EL (cell line): ENCODE measurements around the gene F11.
"Not testable (repeated sequence)": the region's sequence is repeated elsewhere in the genome, so short reads cannot be mapped to it uniquely, and the experiment has no call there.

Experiments used
- DNase-seq: peaks from one replicate; pipeline ENCODE4 v3.0.0-alpha.2; 2016

Gene F11

DNA sequence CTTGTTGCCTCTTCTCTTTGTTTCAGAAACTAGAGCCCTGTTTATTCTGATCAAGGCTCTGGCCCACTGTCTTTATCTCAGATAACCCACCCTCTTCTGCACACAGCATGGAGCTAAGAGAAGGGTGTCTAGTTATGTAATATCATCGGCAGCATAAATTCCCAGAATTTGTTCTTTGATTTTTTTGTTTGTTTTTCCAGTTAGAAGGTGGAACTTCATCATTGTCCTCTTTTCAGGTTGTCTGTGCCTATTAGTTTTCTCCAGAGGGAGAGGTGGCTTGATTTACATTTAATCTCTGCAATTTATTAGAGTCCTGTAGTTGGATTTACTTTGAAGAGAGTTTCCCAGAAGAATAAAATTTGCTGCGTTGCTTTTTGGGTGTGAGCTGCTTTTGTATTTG is 15.2 kb upstream of the F11 start:
- no peak for DNase-seq

DNA sequence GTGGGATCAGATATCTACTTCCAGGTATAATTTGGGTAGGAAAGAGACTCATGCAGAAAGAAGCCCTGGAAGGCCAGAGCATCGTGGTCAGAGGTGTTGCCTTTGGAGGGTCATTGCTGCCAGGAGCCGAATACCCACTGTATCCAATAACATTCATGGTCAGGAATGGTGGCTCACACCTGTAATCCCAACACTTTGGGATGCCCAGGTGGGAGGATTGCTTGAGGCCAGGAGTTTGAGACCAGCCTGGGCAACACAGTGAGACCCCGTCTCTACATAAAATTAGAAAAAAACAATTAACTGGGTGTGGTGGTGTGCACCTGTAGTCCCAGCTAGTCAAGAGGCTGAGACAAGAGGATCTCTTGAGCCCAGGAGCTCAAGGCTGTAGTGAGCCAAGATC is 10.9 kb upstream of the F11 start:
- no peak for DNase-seq

- no peak for DNase-seq
Observed at GRCh38 chr4:186258216-186258811, 7.7 kb upstream of the F11 start.

- DNase-seq = no peak
Observed at GRCh38 chr4:186260117-186260503, 5.9 kb upstream of the F11 start.

- no peak for DNase-seq
Observed at GRCh38 chr4:186260504-186261448, 5.2 kb upstream of the F11 start.

- DNase-seq = no peak
Observed at GRCh38 chr4:186264660-186265059, 1.3 kb upstream of the F11 start.

GRCh38 chr4:186265250-186265649 is 739 bp upstream of the F11 start:
- not testable (repeated sequence) for DNase-seq

GRCh38 chr4:186266729-186267456 is 904 bp downstream of the F11 start:
- no peak for DNase-seq

DNA sequence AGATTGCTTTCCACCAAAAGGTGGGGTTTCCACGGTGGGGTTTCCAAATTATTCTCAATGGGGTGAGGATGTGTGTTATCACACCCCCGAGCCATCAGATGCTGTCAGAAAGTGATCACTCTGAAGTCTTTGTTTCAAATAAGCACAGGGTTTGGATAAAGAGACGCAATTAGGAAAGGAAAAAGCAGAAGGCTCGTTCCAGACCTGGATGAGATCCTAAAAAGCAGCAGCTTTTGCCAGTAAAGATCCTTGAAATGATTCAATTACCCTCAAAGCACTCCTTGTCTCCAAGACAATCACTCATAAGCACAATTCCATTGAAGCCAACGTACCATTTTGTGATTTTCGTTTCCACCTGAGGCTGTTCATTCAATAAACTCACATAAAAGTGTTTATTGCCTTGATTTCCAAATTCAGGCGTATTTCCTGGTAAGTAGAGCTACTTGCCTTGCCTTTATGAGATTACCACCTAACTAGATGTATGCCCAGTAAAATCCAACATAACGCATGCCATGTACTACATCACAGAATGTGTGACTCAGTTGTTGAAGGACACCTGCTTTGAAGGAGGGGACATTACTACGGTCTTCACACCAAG is 5.2 kb downstream of the F11 start:
- DNase-seq = no peak

GRCh38 chr4:186272699-186273391 is 6.9 kb downstream of the F11 start:
- DNase-seq = no peak

- DNase-seq = not testable (repeated sequence)
Observed at GRCh38 chr4:186273392-186273789, 7.4 kb downstream of the F11 start.

DNA sequence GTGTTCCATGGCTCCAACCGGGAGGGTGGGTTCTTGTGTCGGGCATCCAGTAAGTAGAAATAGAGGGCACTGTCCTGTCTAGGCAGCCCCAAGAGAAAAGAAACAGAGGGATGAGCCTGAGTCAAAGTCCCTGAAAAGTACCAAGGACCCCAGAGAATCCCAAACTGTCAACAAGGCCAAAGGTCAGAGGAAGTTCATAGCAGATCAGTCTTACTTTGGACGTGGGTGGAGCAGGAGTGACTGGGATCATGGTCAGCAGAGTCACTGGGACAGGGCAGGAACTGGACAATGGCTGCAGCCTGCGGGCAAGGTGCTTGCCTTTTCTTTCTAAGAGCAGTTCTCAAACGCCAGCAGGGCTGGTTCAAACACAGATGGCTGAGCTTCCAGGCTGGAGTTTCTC is 17.3 kb downstream of the F11 start:
- no peak for DNase-seq

DNA sequence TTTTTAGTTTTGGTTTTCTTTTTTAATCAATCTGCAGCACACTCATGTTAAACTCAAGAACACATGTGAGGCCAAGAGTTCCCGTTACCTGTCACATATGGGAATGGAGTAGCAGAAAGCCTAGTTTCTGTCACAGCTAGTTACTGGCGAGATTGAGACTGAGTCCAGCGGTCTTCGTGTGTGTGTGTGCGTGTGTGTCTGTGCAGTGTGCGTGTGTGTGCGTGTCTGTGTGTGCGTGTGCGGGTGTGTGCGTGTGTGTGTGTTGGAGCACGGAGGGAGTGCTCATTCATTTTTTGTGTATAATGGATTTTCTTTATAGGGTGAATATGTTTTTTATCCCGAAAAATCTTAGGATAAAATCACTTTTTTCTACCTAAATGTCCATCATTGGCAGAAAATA is 19.2 kb downstream of the F11 start:
- DNase-seq = no peak

DNA sequence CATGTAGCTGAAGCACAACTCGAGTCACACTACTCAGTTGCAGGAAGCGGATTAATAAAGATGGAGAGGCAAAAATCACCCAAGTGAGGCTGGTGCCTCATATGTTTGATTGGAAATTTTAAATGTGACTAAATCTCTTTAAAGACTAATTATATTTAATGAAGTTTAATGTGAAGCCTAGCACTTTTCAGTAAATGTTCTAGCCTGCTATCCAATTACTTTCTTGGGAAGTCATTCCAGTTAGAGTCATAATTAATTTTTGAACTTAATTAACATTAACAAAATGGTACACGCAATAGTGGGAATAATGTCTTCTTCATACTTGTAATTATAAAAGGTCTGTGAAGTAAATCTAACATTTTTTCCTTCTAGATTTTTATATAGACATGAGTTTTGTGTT is 20.6 kb downstream of the F11 start:
- no peak for DNase-seq

DNA sequence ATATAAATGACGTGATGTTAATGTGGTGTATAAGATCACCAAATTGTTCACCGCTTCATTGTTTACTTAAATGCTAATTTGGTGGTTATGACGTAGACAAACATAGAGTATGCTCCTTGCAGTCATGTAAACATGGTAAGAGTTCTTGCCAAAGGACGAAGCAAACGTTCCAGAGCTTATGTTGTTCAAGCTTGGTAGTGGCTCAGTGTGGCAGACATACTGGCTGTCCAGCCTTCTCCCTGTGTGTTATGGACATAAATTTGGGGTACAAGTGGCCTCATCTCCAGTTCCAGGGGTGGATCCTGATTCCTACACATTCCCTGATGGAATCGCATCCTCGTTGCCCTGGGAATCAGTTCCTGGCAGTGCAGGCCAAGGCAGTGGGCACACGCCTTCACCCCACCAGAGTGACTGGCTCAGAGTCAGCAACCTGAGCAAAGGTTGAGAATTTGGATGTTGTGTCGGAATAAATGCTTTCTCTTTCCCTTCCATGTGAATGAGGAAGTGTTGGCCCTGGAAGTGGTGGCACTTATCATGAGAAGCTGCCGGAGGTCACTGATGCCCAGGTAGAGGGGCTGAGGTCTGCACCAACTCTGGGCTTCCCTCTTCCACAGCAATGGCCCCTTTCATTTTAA is 25.4 kb downstream of the F11 start:
- DNase-seq = no peak

GRCh38 chr4:186294160-186294559 is 28.2 kb downstream of the F11 start:
- no peak for DNase-seq

GRCh38 chr4:186296481-186296880 is 30.5 kb downstream of the F11 start:
- no peak for DNase-seq

GRCh38 chr4:186297013-186297645 is 31.1 kb downstream of the F11 start:
- peak; percentile 54 for DNase-seq

DNA sequence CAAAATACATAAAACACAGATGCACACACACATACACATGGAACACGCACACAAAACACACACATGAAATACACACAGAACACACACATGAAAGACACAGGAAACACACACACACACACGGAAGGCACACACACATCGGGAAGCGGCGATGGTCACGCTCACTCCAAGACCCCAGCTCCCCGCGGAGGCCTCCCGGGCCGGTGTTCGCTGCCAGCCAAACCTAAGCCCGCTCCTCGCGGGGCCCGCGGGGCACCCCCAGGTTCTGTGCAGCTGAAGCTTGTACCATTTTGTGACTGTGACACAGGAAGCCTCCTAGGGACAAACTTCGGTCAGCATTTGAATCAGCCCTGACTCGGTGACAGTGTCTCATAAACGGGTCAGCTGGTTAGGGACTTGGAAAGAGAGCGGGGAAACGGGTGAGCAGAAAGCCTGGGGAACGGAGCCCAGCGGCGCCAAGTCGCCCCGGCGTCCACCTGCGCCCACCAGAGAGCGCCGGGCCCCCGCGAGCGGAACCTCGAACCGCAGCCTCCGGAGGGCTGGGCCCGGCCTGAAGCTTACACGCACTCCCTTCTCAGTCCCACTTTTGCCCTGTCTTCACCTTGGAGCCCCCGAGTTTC is 32.1 kb downstream of the F11 start:
- DNase-seq = no peak

DNA sequence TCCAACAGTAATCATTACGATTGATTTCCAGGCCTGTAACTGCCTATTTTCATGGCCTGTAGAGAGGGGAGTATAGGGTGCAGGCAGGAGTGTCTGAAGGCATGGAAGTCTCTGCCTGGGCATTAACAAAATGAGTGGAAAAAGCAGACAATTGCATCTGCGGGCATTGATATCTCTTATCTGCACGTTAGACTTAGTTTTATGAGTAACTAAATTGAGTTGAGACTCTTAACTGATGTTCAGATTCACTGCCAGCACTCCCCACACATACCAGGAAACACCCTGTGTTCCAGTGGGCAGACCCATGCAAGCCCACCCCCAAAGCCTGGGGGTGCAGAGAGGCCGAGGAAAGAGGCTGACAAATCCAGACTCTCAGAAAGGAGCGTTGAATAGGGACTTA is 33.3 kb downstream of the F11 start:
- no peak for DNase-seq

DNA sequence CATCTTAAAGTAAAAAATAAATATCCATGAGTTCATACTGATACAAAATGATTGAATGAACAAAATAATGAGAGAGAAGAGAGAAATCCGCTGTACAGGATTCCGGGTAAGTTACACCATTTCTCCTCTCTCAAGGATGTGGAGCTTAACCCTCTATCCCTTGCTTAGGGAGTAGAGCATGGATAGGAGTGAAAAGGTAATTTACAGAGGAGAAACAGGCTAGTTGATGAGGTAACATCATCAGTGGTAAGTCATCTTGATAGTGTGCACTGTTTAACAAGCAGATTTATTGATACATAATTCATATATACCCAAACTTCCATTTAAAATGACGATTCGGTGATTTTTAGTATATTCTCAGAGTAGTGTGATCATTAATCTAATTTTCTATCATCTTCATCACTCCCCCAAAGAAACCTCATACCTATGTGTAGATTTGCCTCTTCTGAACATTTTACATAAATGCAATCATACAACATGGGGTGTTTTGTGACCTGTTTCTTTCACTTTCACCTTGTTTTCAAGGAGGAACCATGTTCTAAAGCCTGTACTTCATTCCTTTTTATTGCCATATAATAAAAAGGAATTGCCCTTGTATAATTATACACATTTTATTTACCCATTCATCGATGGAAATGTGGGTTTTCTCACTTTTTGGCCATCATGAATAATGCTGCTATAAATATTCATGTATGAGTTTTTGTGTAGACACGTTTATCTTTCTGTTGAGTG is 34.8 kb downstream of the F11 start:
- no peak for DNase-seq
